ENCODE measurements around the gene SYF2.

The SYF2 gene

DNA sequence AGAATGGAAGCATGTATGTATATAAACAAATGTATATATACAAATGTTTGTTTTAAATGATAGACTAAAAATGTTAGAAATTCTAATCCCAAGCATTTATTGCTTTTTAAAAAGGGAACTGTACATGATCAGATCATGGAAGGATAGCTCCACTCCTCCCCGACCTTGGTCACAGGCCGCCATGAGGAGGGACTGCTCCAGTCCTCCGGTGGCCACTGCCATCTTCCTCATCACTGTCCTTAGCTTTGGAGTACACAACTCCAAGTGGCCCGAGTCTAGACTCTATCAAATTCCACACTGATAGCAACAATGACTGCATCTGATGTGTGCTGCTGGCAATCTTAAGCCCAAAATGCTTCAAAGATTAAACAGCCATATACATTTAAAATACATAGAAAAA is 9.7 kb downstream of the SYF2 start:
- no peak for DNase-seq (ENCODE audit: extremely low read depth, insufficient read length)
- TF ChIP-seq, protein P1, sequence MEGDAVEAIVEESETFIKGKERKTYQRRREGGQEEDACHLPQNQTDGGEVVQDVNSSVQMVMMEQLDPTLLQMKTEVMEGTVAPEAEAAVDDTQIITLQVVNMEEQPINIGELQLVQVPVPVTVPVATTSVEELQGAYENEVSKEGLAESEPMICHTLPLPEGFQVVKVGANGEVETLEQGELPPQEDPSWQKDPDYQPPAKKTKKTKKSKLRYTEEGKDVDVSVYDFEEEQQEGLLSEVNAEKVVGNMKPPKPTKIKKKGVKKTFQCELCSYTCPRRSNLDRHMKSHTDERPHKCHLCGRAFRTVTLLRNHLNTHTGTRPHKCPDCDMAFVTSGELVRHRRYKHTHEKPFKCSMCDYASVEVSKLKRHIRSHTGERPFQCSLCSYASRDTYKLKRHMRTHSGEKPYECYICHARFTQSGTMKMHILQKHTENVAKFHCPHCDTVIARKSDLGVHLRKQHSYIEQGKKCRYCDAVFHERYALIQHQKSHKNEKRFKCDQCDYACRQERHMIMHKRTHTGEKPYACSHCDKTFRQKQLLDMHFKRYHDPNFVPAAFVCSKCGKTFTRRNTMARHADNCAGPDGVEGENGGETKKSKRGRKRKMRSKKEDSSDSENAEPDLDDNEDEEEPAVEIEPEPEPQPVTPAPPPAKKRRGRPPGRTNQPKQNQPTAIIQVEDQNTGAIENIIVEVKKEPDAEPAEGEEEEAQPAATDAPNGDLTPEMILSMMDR (IDR thresholded peaks at IDR 0.05; ENCODE audit: insufficient read depth, low read length, poor library complexity, severe bottlenecking) = no peak
- Histone ChIP-seq H3K4me3 (replicated peaks; ENCODE audit: low read depth, low read length) (no peak overlapping the region), H3K36me3 (ENCODE audit: control insufficient read depth, insufficient read depth, low read length) (peaks cover 12% of the 10 kb centered on the region), H3K27me3 (replicated peaks; ENCODE audit: control insufficient read depth, insufficient read depth, low read length) (no peaks in the 10 kb centered on the region)

DNA sequence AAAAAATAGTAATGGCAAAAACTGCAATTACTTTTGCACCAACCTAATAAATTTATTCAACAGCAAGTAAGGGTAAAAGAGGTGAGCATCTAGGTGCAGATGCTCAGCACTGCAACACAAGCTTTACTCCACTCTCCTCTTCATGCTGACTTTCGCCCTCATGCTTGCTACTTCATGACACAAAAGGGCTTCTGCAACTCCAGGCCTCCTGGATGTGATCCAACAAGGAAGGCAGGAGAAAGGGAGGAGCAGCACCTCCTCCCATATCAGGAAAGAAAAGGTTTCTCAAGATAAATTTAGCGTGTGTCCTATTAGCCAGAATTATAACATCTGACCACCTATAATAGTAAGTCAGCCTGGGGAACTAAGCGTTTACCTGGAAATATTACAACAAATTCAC is 11.6 kb downstream of the SYF2 start:
- Histone ChIP-seq H3K4me3 (replicated peaks; ENCODE audit: low read depth, low read length) (no peak overlapping the region), H3K27me3 (replicated peaks; ENCODE audit: control insufficient read depth, insufficient read depth, low read length) (no peaks in the 10 kb centered on the region), H3K36me3 (ENCODE audit: control insufficient read depth, insufficient read depth, low read length) (peaks cover 6% of the 10 kb centered on the region)
- TF ChIP-seq, protein P1 (IDR thresholded peaks at IDR 0.05; ENCODE audit: insufficient read depth, low read length, poor library complexity, severe bottlenecking) = no peak
- DNase-seq (ENCODE audit: extremely low read depth, insufficient read length) = no peak

DNA sequence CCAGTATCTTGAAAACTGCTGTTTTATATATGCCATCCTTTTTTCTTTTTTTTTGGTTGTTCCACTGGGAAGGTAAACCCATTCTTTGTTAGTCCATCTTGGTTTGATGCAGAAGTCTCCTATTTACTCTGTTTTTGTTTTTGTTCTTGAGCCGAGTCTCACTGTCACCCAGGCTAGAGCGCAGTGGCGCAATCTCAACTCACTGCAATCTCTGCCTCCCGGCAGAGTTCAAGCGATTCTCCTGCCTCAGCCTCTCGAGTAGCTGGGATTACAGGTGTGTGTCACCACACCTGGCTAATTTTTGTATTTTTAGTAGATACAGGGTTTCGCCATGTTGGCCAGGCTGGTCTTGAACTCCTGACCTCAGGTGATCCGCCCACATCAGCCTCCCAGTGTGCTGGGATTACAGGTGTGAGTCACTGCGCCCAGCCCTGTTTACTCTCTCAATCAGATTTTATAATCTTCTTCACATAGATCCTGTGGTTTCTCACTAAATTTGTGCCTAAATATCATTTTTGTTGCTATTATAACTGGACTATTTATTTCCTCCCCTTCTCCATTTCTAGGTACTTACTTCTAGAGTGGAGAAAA is 12.5 kb downstream of the SYF2 start:
- Histone ChIP-seq H3K27me3 (replicated peaks; ENCODE audit: control insufficient read depth, insufficient read depth, low read length) (no peaks in the 10 kb centered on the region), H3K36me3 (ENCODE audit: control insufficient read depth, insufficient read depth, low read length) (peaks cover 6% of the 10 kb centered on the region), H3K4me3 (replicated peaks; ENCODE audit: low read depth, low read length) (no peak overlapping the region)
- TF ChIP-seq, protein P1 (IDR thresholded peaks at IDR 0.05; ENCODE audit: insufficient read depth, low read length, poor library complexity, severe bottlenecking) = no peak
- no peak for DNase-seq (ENCODE audit: extremely low read depth, insufficient read length)

DNA sequence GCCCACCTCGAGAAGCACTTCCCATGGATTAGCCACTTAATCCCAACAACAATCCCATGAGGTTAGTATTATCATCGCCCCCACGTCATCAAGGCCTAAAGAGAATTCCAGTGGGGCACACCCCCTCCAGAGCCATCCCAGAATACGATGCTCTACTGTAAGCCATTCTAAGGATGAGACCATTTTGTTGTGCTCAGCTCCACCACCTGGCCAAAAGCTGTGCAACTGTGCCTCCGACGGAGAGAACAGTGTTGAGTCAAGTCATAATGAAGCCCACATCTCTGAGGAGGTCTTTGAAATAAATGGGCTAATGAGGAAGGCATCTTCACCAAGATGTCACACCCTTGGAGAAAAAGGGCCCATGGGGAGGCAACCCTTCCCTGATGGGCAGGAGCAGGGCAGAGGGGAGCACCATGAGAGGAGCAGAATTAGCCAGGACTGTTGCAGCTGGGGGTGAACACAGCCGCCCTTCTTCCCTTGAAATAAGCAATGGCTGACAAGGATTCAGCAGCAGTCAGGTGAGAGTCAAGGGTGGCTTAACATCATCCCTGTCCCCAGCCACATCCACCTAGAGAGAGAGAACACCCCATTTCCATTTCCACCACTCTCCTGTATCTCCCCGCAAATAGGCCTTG is 14.6 kb downstream of the SYF2 start:
- TF ChIP-seq, protein P1 (IDR thresholded peaks at IDR 0.05; ENCODE audit: insufficient read depth, low read length, poor library complexity, severe bottlenecking) = no peak
- H3K36me3 ChIP-seq (ENCODE audit: control insufficient read depth, insufficient read depth, low read length) = peaks cover 5% of the 10 kb centered on the region
- no peaks in the 10 kb centered on the region for H3K27me3 ChIP-seq (replicated peaks; ENCODE audit: control insufficient read depth, insufficient read depth, low read length)
- H3K4me3 ChIP-seq (replicated peaks; ENCODE audit: low read depth, low read length) = no peak overlapping the region
- DNase-seq (ENCODE audit: extremely low read depth, insufficient read length) = no peak

DNA sequence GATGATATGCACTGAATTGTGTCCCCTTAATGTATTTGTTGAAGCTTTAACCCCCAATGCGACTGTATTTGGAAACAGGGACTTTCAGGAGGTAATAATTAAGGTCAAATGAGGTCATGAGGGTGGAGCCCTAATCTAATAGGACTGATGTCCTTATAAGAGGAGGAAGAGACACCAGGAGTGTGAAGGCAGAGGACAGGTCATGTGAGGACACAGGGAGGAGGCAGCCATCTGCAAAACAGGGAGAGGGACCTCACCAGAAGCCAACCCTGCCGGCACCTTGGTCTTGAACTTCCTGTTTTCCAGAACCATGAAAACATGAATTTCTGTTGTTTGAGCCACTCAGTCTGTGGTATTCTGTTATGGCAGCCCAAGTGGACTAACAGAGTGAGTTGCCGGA is 15.3 kb downstream of the SYF2 start:
- Histone ChIP-seq H3K4me3 (replicated peaks; ENCODE audit: low read depth, low read length) (no peak overlapping the region), H3K36me3 (ENCODE audit: control insufficient read depth, insufficient read depth, low read length) (peaks cover 4% of the 10 kb centered on the region), H3K27me3 (replicated peaks; ENCODE audit: control insufficient read depth, insufficient read depth, low read length) (no peaks in the 10 kb centered on the region)
- no peak for DNase-seq (ENCODE audit: extremely low read depth, insufficient read length)
- TF ChIP-seq, protein P1 (IDR thresholded peaks at IDR 0.05; ENCODE audit: insufficient read depth, low read length, poor library complexity, severe bottlenecking) = no peak

Data from GM06990 (cell line).